ENCODE data around the gene AHNAK.
"Not testable (repeated sequence)": the region's sequence is repeated elsewhere in the genome, so short reads cannot be mapped to it uniquely, and the experiment has no call there.

Gene AHNAK

GRCh38 chr11:62573006-62573591 lies 26.5 kb upstream of the AHNAK start:
- no peak for DNase-seq (ENCODE audit: low read depth)

- DNase-seq (ENCODE audit: low read depth), result no peak
Measured at GRCh38 chr11:62572431-62572830, 25.8 kb upstream of the AHNAK start.

GRCh38 chr11:62571493-62571892 lies 24.9 kb upstream of the AHNAK start:
- not testable (repeated sequence) for DNase-seq (ENCODE audit: low read depth)

GRCh38 chr11:62570903-62571302 lies 24.3 kb upstream of the AHNAK start:
- DNase-seq (ENCODE audit: low read depth), result not testable (repeated sequence)

GRCh38 chr11:62569611-62570010 lies 23.0 kb upstream of the AHNAK start:
- no peak for DNase-seq (ENCODE audit: low read depth)

GRCh38 chr11:62567018-62567633 lies 20.5 kb upstream of the AHNAK start:
- no peak for DNase-seq (ENCODE audit: low read depth)

GRCh38 chr11:62566247-62566646 lies 19.6 kb upstream of the AHNAK start:
- DNase-seq (ENCODE audit: low read depth), result no peak

GRCh38 chr11:62565100-62565802 lies 18.6 kb upstream of the AHNAK start:
- no peak for DNase-seq (ENCODE audit: low read depth)

- not testable (repeated sequence) for DNase-seq (ENCODE audit: low read depth)
Measured at GRCh38 chr11:62561677-62562230, 15.1 kb upstream of the AHNAK start.

GRCh38 chr11:62560566-62561103 lies 14.0 kb upstream of the AHNAK start:
- DNase-seq (ENCODE audit: low read depth), result peak; percentile 97

GRCh38 chr11:62559626-62560025 lies 13.0 kb upstream of the AHNAK start:
- DNase-seq (ENCODE audit: low read depth), result not testable (repeated sequence)

GRCh38 chr11:62559204-62559603 lies 12.6 kb upstream of the AHNAK start:
- no peak for DNase-seq (ENCODE audit: low read depth)

- DNase-seq (ENCODE audit: low read depth), result no peak
Measured at GRCh38 chr11:62558669-62559068, 12.1 kb upstream of the AHNAK start.

GRCh38 chr11:62556875-62557631 lies 10.4 kb upstream of the AHNAK start:
- DNase-seq (ENCODE audit: low read depth), result no peak

- DNase-seq (ENCODE audit: low read depth), result peak; percentile 97
Measured at GRCh38 chr11:62556108-62556874, 9.7 kb upstream of the AHNAK start.

GRCh38 chr11:62555464-62556107 lies 9.0 kb upstream of the AHNAK start:
- DNase-seq (ENCODE audit: low read depth), result peak; percentile 63

- DNase-seq (ENCODE audit: low read depth), result no peak
Measured at GRCh38 chr11:62554387-62555167, 8.0 kb upstream of the AHNAK start.

GRCh38 chr11:62553839-62554361 lies 7.3 kb upstream of the AHNAK start:
- DNase-seq (ENCODE audit: low read depth), result peak; percentile 68

GRCh38 chr11:62553080-62553838 lies 6.7 kb upstream of the AHNAK start:
- peak; percentile 94 for DNase-seq (ENCODE audit: low read depth)
